GM12878 (cell line): ENCODE measurements around the gene ARHGEF38.

Source experiments
- CEBPZ ChIP-seq: fragments of 150-350 bp; IDR thresholded peaks from 2 replicates; pipeline ENCODE4 v1.6.1; 2016; ENCODE audit warnings: low read depth, low read length
- CHD2 ChIP-seq: IDR thresholded peaks from 2 replicates; pipeline ENCODE4 v1.6.1; 2011; ENCODE audit warnings: low read depth, low read length, improper control_type of control experiment, borderline replicate concordance
- CTCF ChIP-seq, 3 experiments: IDR thresholded peaks in 2 of 3; conservative IDR thresholded peaks in 1 of 3; 2 replicates each; pipeline ENCODE4 v1.5.1; 2011; ENCODE audit warnings: low read depth in 3 of 3, low read length in 3 of 3, mild to moderate bottlenecking in 3 of 3, control low read depth in 2 of 3, moderate library complexity in 2 of 3, inconsistent platforms in 1 of 3, mixed read lengths in 1 of 3; ENCODE audit not compliant: control insufficient read depth in 2 of 3, insufficient read depth in 1 of 3; ENCODE audit errors: extremely low read depth in 1 of 3
- EGR1 ChIP-seq, 2 experiments: IDR thresholded peaks; 1 replicate in 1 of 2; 2 replicates in 1 of 2; pipeline ENCODE4 v1.6.1; 2011 to 2012; ENCODE audit warnings: low read depth in 2 of 2, low read length in 2 of 2, borderline replicate concordance in 1 of 2, mild to moderate bottlenecking in 1 of 2, moderate library complexity in 1 of 2
- HDAC2 ChIP-seq: fragments of 200-600 bp; sonication (generic); IDR thresholded peaks from 2 replicates; pipeline ENCODE4 v1.6.1; 2017
- TBL1XR1 ChIP-seq: IDR thresholded peaks from 2 replicates; pipeline ENCODE4 v1.6.1; 2012; ENCODE audit warnings: low read depth, low read length, improper control_type of control experiment
- ZBED1 ChIP-seq: IDR thresholded peaks from 2 replicates; pipeline ENCODE4 v1.6.1; 2016; ENCODE audit warnings: borderline replicate concordance
- ZBTB40 ChIP-seq: fragments of 450-650 bp; IDR thresholded peaks from 2 replicates; pipeline ENCODE4 v1.6.1; 2016; ENCODE audit warnings: mild to moderate bottlenecking, moderate library complexity, borderline replicate concordance
- TF ChIP-seq, protein P1 (sequence below): fragments of 450-650 bp; IDR thresholded peaks from 2 replicates; pipeline ENCODE4 v1.6.1; 2017; ENCODE audit warnings: mild to moderate bottlenecking

- no peak for TF ChIP-seq HDAC2
- peak; percentile 28 to 44 (median 34); a peak in 4 of 6 replicates for TF ChIP-seq CTCF (IDR thresholded peaks at IDR 0.05 in 2 of 3, conservative IDR thresholded peaks at IDR 0.05 in 1 of 3; ENCODE audit: control insufficient read depth in 2 of 3, extremely low read depth in 1 of 3, insufficient read depth in 1 of 3, low read depth in 3 of 3, low read length in 3 of 3)
- no peak for TF ChIP-seq CEBPZ
- no peak for TF ChIP-seq CHD2
- TF ChIP-seq ZBED1: no peak
- no peak for TF ChIP-seq EGR1 (IDR thresholded peaks at IDR 0.05; ENCODE audit: borderline replicate concordance in 1 of 2, low read depth in 2 of 2, low read length in 2 of 2)
- no peak for TF ChIP-seq ZBTB40
- TF ChIP-seq TBL1XR1: no peak
- TF ChIP-seq, protein P1, sequence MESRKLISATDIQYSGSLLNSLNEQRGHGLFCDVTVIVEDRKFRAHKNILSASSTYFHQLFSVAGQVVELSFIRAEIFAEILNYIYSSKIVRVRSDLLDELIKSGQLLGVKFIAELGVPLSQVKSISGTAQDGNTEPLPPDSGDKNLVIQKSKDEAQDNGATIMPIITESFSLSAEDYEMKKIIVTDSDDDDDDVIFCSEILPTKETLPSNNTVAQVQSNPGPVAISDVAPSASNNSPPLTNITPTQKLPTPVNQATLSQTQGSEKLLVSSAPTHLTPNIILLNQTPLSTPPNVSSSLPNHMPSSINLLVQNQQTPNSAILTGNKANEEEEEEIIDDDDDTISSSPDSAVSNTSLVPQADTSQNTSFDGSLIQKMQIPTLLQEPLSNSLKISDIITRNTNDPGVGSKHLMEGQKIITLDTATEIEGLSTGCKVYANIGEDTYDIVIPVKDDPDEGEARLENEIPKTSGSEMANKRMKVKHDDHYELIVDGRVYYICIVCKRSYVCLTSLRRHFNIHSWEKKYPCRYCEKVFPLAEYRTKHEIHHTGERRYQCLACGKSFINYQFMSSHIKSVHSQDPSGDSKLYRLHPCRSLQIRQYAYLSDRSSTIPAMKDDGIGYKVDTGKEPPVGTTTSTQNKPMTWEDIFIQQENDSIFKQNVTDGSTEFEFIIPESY: no peak
Measured at GRCh38 chr4:105666693-105667092, 114.3 kb downstream of the ARHGEF38 start.
